H1 (cell line): ENCODE measurements around the gene CACNG1. TPM values are rescaled to one million over a fixed set of nuclear protein-coding genes. Genes with fewer than 3 reads are reported as not detected.

Source experiments
- JUN ChIP-seq: IDR thresholded peaks from 2 replicates; pipeline ENCODE4 v1.6.1; 2011; ENCODE audit warnings: low read depth, mild to moderate bottlenecking, improper control_type of control experiment, low read length
- polyA plus RNA-seq, 7 experiments: library from polyadenylated mRNA; depleted of rRNA in 3 of 7; stranded (reverse) in 5 of 7; unstranded in 2 of 7; fragments of >200 nt in 5 of 7; fragments of 200-250 nt in 2 of 7; gene quantifications; 1 replicate in 5 of 7; 2 replicates in 1 of 7; 4 replicates in 1 of 7; pipeline versions ENCODE4 v1.2.1 to v1.2.3, GENCODE V29; 2011 to 2013; ENCODE audit warnings: missing spikeins in 2 of 7, mixed read lengths in 2 of 7
- total RNA-seq: library from RNA; stranded (reverse); fragmentation: NEBNext Ultra II Directional; extraction: Animal tissue kit (Norgen Biotek cat#: 25700); gene quantifications from 2 replicates; pipeline ENCODE4 v1.2.1, GENCODE V29; 2021
- TF ChIP-seq, protein P1 (sequence below), 3 experiments: IDR thresholded peaks; 1 replicate in 2 of 3; 2 replicates in 1 of 3; pipeline versions ENCODE4 v1.5.1 to v1.6.1; 2011; ENCODE audit warnings: low read length in 3 of 3, mild to moderate bottlenecking in 3 of 3, inconsistent platforms in 2 of 3, low read depth in 1 of 3, moderate library complexity in 1 of 3; ENCODE audit not compliant: insufficient read depth in 1 of 3; ENCODE audit errors: control extremely low read depth in 1 of 3

The CACNG1 gene
- total and polyA plus RNA-seq, 2 of the 8 experiments (the other 6 are each of a cell fraction or from before 2014, with no cell fraction given): not detected

DNA sequence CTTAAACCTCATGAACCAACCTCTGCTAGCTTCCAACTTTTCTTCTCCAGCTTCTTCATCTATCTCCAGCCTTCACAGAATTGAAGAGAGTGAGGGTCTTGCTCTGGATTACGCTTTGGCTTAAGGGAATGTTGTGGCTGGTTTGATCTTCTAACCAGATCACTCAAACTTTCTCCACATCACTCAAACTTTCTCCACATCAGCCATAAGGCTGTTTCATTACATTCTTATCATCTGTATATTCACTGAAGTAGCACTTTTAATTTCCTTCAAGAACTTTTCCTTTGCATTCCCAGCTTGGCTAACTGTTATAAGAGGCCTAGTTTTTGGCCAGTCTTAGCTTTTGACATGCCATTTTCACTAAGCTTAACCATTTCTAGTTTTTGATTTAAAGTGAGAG is 52.3 kb downstream of the CACNG1 start (continued):
- TF ChIP-seq, protein P1, sequence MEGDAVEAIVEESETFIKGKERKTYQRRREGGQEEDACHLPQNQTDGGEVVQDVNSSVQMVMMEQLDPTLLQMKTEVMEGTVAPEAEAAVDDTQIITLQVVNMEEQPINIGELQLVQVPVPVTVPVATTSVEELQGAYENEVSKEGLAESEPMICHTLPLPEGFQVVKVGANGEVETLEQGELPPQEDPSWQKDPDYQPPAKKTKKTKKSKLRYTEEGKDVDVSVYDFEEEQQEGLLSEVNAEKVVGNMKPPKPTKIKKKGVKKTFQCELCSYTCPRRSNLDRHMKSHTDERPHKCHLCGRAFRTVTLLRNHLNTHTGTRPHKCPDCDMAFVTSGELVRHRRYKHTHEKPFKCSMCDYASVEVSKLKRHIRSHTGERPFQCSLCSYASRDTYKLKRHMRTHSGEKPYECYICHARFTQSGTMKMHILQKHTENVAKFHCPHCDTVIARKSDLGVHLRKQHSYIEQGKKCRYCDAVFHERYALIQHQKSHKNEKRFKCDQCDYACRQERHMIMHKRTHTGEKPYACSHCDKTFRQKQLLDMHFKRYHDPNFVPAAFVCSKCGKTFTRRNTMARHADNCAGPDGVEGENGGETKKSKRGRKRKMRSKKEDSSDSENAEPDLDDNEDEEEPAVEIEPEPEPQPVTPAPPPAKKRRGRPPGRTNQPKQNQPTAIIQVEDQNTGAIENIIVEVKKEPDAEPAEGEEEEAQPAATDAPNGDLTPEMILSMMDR (IDR thresholded peaks at IDR 0.05; ENCODE audit: control extremely low read depth in 1 of 3, insufficient read depth in 1 of 3, low read depth in 1 of 3, low read length in 3 of 3): no peak
- TF ChIP-seq JUN: no peak
